HEK293T (cell line): Measurements from ENCODE around the gene P2RY14.

Source experiments
- CTCF ChIA-PET: fragments of 350-600 bp; formaldehyde crosslinking; extraction: SDS; loops from one replicate; lab custom pipeline; 2021; ENCODE audit warnings: antibody characterized with exemption, inconsistent platforms; lab: Yijun Ruan, JAX
- POLR2A ChIA-PET: fragments of 350-600 bp; formaldehyde crosslinking; extraction: SDS; loops from one replicate; lab custom pipeline; 2020; ENCODE audit warnings: antibody characterized with exemption, inconsistent platforms; lab: Yijun Ruan, JAX
- DNase-seq: peaks from one replicate; pipeline ENCODE4 v3.0.0; 2012; ENCODE audit warnings: mixed read lengths; ENCODE audit errors: extremely low spot score
- ARNT ChIP-seq: fragments of 450-650 bp; IDR thresholded peaks from 2 replicates; pipeline ENCODE4 v1.6.1; 2017; ENCODE audit warnings: mild to moderate bottlenecking
- BHLHE40 ChIP-seq: fragments of 450-650 bp; IDR thresholded peaks from 2 replicates; pipeline ENCODE4 v1.6.1; 2016; ENCODE audit warnings: mild to moderate bottlenecking, moderate library complexity, borderline replicate concordance
- CTBP1 ChIP-seq: fragments of 450-650 bp; IDR thresholded peaks from 2 replicates; pipeline ENCODE4 v1.6.1; 2016; ENCODE audit warnings: borderline replicate concordance
- ELF4 ChIP-seq: fragments of 450-650 bp; IDR thresholded peaks from 2 replicates; pipeline ENCODE4 v1.6.1; 2017; ENCODE audit warnings: antibody characterized with exemption
- FOXA1 ChIP-seq: fragments of 450-650 bp; IDR thresholded peaks from 2 replicates; pipeline ENCODE4 v1.6.1; 2016; ENCODE audit warnings: mild to moderate bottlenecking
- FOXK2 ChIP-seq: fragments of 450-650 bp; IDR thresholded peaks from 2 replicates; pipeline ENCODE4 v1.6.1; 2016; ENCODE audit warnings: mild to moderate bottlenecking
- FOXM1 ChIP-seq: fragments of 450-650 bp; IDR thresholded peaks from 2 replicates; pipeline ENCODE4 v1.6.1; 2017; ENCODE audit warnings: mild to moderate bottlenecking, borderline replicate concordance
- HDGF ChIP-seq: fragments of 450-650 bp; IDR thresholded peaks from 2 replicates; pipeline ENCODE4 v1.6.1; 2017; ENCODE audit warnings: antibody characterized with exemption, borderline replicate concordance
- L3MBTL2 ChIP-seq: fragments of 450-650 bp; conservative IDR thresholded peaks from 2 replicates; pipeline ENCODE4 v1.6.1; 2016; ENCODE audit warnings: mild to moderate bottlenecking
- LEF1 ChIP-seq: fragments of 450-650 bp; IDR thresholded peaks from 2 replicates; pipeline ENCODE4 v1.6.1; 2017; ENCODE audit warnings: mild to moderate bottlenecking, borderline replicate concordance
- NFRKB ChIP-seq: fragments of 450-650 bp; IDR thresholded peaks from 2 replicates; pipeline ENCODE4 v1.6.1; 2016; ENCODE audit warnings: mild to moderate bottlenecking, moderate library complexity
- PKNOX1 ChIP-seq: fragments of 450-650 bp; IDR thresholded peaks from 2 replicates; pipeline ENCODE4 v1.6.1; 2016
- SP1 ChIP-seq: fragments of 450-650 bp; IDR thresholded peaks from 2 replicates; pipeline ENCODE4 v1.6.1; 2017
- SUZ12 ChIP-seq: fragments of 450-650 bp; IDR thresholded peaks from 2 replicates; pipeline ENCODE4 v1.6.1; 2016; ENCODE audit warnings: mild to moderate bottlenecking
- TARDBP ChIP-seq: fragments of 450-650 bp; IDR thresholded peaks from 2 replicates; pipeline ENCODE4 v1.6.1; 2016
- ZNF384 ChIP-seq: fragments of 450-650 bp; IDR thresholded peaks from 2 replicates; pipeline ENCODE4 v1.6.1; 2016

P2RY14 gene

GRCh38 chr3:151169262-151169947 is 108.9 kb downstream of the P2RY14 start:
- ChIA-PET CTCF (interaction anchor here (0.6 to 1.4 kb wide), 3 partner anchors 9 to 111 kb away, joined by 3 to 4 read pairs (median 3); no protein-coding TSS in a partner anchor), POLR2A (no interaction called here)
- TF ChIP-seq BHLHE40: no peak
- TF ChIP-seq ELF4: no peak
- TF ChIP-seq LEF1: no peak
- TF ChIP-seq CTBP1: no peak
- TF ChIP-seq FOXA1: no peak
- TF ChIP-seq HDGF: no peak
- no peak for TF ChIP-seq SUZ12
- no peak for DNase-seq

GRCh38 chr3:151168269-151169094 is 109.9 kb downstream of the P2RY14 start:
- DNase-seq: peak; percentile 70
- POLR2A ChIA-PET: no interaction called here
- CTCF ChIA-PET: interaction anchor here (0.6 to 1.5 kb wide), 9 partner anchors 10 to 337 kb away, joined by 3 to 6 read pairs (median 4); no protein-coding TSS in a partner anchor
- TF ChIP-seq LEF1 (no peak), NFRKB (no peak), BHLHE40 (no peak), HDGF (no peak), FOXM1 (no peak), L3MBTL2 (no peak), FOXK2 (no peak), SP1 (no peak), ELF4 (no peak), CTBP1 (no peak), TARDBP (no peak), ZNF384 (no peak), SUZ12 (no peak), ARNT (no peak)

GRCh38 chr3:151166161-151166560 is 112.2 kb downstream of the P2RY14 start:
- TF ChIP-seq NFRKB (no peak), ELF4 (no peak), FOXK2 (no peak), LEF1 (no peak), HDGF (no peak), TARDBP (no peak), FOXM1 (no peak), ZNF384 (no peak), PKNOX1 (no peak), CTBP1 (no peak), L3MBTL2 (no peak), ARNT (no peak), FOXA1 (no peak), BHLHE40 (no peak), SP1 (no peak)
- ChIA-PET CTCF (no interaction called here), POLR2A (no interaction called here)
- DNase-seq: no peak

GRCh38 chr3:151165226-151165625 is 113.1 kb downstream of the P2RY14 start:
- ChIA-PET CTCF (no interaction called here), POLR2A (no interaction called here)

More at GRCh38 chr3:151165226-151165625, 113.1 kb downstream of the P2RY14 start:
- DNase-seq: no peak
- TF ChIP-seq L3MBTL2 (no peak), LEF1 (no peak), NFRKB (no peak), PKNOX1 (no peak), TARDBP (no peak), SUZ12 (no peak), ARNT (no peak), FOXK2 (no peak), FOXA1 (no peak), FOXM1 (no peak), CTBP1 (no peak), SP1 (no peak), BHLHE40 (no peak), ELF4 (no peak), HDGF (no peak), ZNF384 (no peak)
